ENCODE data around the gene TAOK1.
"Not testable (repeated sequence)": the region's sequence is repeated elsewhere in the genome, so short reads cannot be mapped to it uniquely, and the experiment has no call there.

Gene TAOK1

GRCh38 chr17:29449865-29450671, 59.9 kb downstream of the TAOK1 start:
- DNase-seq: no peak

GRCh38 chr17:29451121-29451742, 61.1 kb downstream of the TAOK1 start:
- peak; percentile 13 to 85 for DNase-seq

GRCh38 chr17:29458066-29458465, 67.9 kb downstream of the TAOK1 start:
- DNase-seq: no peak

GRCh38 chr17:29461483-29462206, 71.5 kb downstream of the TAOK1 start:
- DNase-seq: no peak

- no peak for DNase-seq
These were observed 79.1 kb downstream of the TAOK1 start for GRCh38 chr17:29469276-29469675.

- DNase-seq: not testable (repeated sequence)
These were observed 83.3 kb downstream of the TAOK1 start for GRCh38 chr17:29473437-29473836.

GRCh38 chr17:29474297-29474696, 84.1 kb downstream of the TAOK1 start:
- no peak for DNase-seq

- no peak for DNase-seq
These were observed 85.7 kb downstream of the TAOK1 start for GRCh38 chr17:29475891-29476290.

- DNase-seq: not testable (repeated sequence)
These were observed 90.2 kb downstream of the TAOK1 start for GRCh38 chr17:29480249-29480928.

- DNase-seq: no peak
These were observed 93.3 kb downstream of the TAOK1 start for GRCh38 chr17:29483503-29483902.

GRCh38 chr17:29495011-29495410, 104.8 kb downstream of the TAOK1 start:
- no peak for DNase-seq

GRCh38 chr17:29504711-29505110, 114.5 kb downstream of the TAOK1 start:
- DNase-seq: no peak

GRCh38 chr17:29505836-29506235, 115.7 kb downstream of the TAOK1 start:
- DNase-seq: no peak

- DNase-seq: no peak
These were observed 120.8 kb downstream of the TAOK1 start for GRCh38 chr17:29510953-29511352.

GRCh38 chr17:29514792-29515191, 124.6 kb downstream of the TAOK1 start:
- no peak for DNase-seq

GRCh38 chr17:29518359-29518758, 128.2 kb downstream of the TAOK1 start:
- DNase-seq: no peak

GRCh38 chr17:29524692-29525091, 134.5 kb downstream of the TAOK1 start:
- DNase-seq: no peak

- no peak for DNase-seq
These were observed 136.2 kb downstream of the TAOK1 start for GRCh38 chr17:29526322-29526721.

- no peak for DNase-seq
These were observed 143.8 kb downstream of the TAOK1 start for GRCh38 chr17:29533976-29534375.

GRCh38 chr17:29544066-29544465, 153.9 kb downstream of the TAOK1 start:
- DNase-seq: no peak

- no peak for DNase-seq
These were observed 155.9 kb downstream of the TAOK1 start for GRCh38 chr17:29546085-29546484.

GRCh38 chr17:29546830-29547229, 156.7 kb downstream of the TAOK1 start:
- DNase-seq: no peak
